Measurements from ENCODE around the gene USHBP1. TPM values are rescaled to one million over a fixed set of nuclear protein-coding genes. Genes with fewer than 3 reads are reported as not detected.

The USHBP1 gene
- total and polyA plus RNA-seq, 2 of the 13 experiments (the other 11 are each of a cell fraction or from before 2014, with no cell fraction given) = 0.15 to 1.5 TPM

DNA sequence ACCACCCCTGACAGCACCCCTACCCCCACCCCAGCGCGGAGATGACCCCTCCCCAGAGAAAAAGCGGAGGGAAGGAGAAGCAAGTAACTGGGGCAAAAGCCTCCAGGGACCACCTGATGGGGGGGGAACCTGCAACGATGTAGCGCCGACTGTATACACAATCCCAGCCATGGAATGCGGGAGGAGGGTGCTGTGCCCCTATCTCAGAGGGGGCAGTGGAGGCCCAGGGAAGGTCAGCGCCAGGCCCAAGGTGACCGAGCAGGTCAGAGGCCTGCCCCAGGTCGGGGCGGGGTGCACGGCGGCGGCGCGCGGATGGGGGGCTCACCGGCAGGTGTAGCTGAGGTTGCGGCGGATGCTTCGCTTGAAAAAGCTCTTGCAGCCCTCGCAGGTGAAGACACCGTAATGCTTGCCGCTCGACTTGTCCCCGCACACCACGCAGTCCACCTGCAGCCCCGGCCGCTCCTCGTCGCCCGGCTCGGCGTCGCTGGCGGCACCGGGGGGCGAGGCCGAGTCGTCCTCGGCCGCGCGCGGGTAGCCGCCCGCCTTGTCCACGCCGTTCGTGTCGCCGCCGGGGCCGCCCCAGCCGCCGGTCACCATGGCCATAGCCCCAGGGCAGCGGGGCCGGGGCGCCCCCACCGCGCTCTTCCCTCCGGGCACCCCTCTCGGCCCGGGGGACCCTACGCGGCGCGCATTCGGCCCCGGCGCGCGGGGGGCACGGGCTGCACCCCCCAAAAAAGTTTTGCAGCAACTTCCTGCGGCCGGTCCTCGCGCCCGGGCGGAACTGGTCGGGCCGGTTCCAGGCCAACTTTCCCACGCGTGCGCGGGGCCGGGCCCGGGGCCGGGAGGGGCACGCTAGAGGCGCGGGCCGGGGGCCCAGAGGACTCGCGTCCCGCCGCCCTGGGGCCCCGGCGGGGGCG, 19.7 kb downstream of the USHBP1 start:
- Histone ChIP-seq H3K4me1 (ENCODE audit: insufficient read depth, low read length) (peaks cover 73% of the 10 kb centered on the region), H3K4me2 (ENCODE audit: low read depth, low read length) (peak overlapping the region; percentile 99), H3K36me3 (replicated peaks in 1 of 2; ENCODE audit: control insufficient read depth in 1 of 2, insufficient read depth in 2 of 2, low read length in 2 of 2) (no peaks in the 10 kb centered on the region), H3K9me3 (ENCODE audit: low read length) (no peaks in the 10 kb centered on the region), H3K79me2 (ENCODE audit: insufficient read depth, low read length) (peaks cover 44% of the 10 kb centered on the region), H3K27me3 (ENCODE audit: control insufficient read depth in 1 of 2, insufficient read depth in 2 of 2, low read length in 2 of 2) (no peaks in the 10 kb centered on the region), H2AFZ (ENCODE audit: low read length) (no peak overlapping the region), H3K27ac (ENCODE audit: extremely low read length, insufficient read depth, low read length) (peak overlapping the region; percentile 95), H3K4me3 (replicated peaks in 1 of 3; ENCODE audit: insufficient read depth in 1 of 3, low read depth in 2 of 3, low read length in 3 of 3) (peak overlapping the region; percentile 87 to 92 (median 89)), H4K20me1 (ENCODE audit: insufficient read depth, low read length) (peaks cover 23% of the 10 kb centered on the region; the same call in 1 of the 2 replicates), H3K9ac (ENCODE audit: insufficient read depth, low read depth, low read length) (peak overlapping the region; percentile 90)
- ATAC-seq (no peak), FAIRE-seq (no peak), DNase-seq (ENCODE audit: low spot score) (no peak)
- intact Hi-C loops (cut with micrococcal nuclease; ENCODE audit: unreplicated experiment) (no loop called here), in situ Hi-C loops (cut with HindIII; ENCODE audit: extremely low pct_ligation_motif_present, low pct_unique_long_range_greater_than_20kb) (no loop called here)
- BruUV-seq (replicated peaks) = no TSS peak
- ChIA-PET POLR2A (interaction anchor here (0.8 to 9.0 kb wide), 13 partner anchors 10 to 160 kb away, joined by 3 to 178 read pairs (median 5); partner anchors contain the start of genes BABAM1, BST2, MRPL34 and OCEL1), CTCF (ENCODE audit: low intra/inter-chr PET ratio, low total read pairs) (no interaction called here)
- 0% methylated on average over 1 of the region's 100 CpGs for WGBS (ENCODE audit: low lambda C conversion rate)
- TF ChIP-seq TRIM22 (IDR thresholded peaks at IDR 0.05) = no peak
- no peak for TF ChIP-seq U2AF2 (IDR thresholded peaks at IDR 0.05; ENCODE audit: low read depth, low read length)
- 0 out of 2 replicates have a peak, but pooled peaks have one; percentile 43 for TF ChIP-seq ZNF530 (CRISPR knock-in tag; IDR thresholded peaks at IDR 0.05; ENCODE audit: low read depth)
- peak; percentile 87 for TF ChIP-seq ZMYM2 (CRISPR knock-in tag; IDR thresholded peaks at IDR 0.05)
- no peak for TF ChIP-seq NPAS2 (CRISPR knock-in tag; IDR thresholded peaks at IDR 0.05; ENCODE audit: borderline replicate concordance)
- no peak for TF ChIP-seq TEAD2 (CRISPR knock-in tag; IDR thresholded peaks at IDR 0.05)
- TF ChIP-seq, protein P1, sequence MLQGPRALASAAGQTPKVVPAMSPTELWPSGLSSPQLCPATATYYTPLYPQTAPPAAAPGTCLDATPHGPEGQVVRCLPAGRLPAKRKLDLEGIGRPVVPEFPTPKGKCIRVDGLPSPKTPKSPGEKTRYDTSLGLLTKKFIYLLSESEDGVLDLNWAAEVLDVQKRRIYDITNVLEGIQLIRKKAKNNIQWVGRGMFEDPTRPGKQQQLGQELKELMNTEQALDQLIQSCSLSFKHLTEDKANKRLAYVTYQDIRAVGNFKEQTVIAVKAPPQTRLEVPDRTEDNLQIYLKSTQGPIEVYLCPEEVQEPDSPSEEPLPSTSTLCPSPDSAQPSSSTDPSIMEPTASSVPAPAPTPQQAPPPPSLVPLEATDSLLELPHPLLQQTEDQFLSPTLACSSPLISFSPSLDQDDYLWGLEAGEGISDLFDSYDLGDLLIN (CRISPR knock-in tag; IDR thresholded peaks at IDR 0.05; ENCODE audit: borderline replicate concordance) = no peak
- TF ChIP-seq ATF7 (IDR thresholded peaks at IDR 0.05) = no peak
- TF ChIP-seq ATF7 (CRISPR knock-in tag; IDR thresholded peaks at IDR 0.05) = peak; percentile 49; the same call in 1 of the 2 replicates
- peak; percentile 20; the same call in 1 of the 2 replicates for TF ChIP-seq DPF2 (CRISPR knock-in tag; IDR thresholded peaks at IDR 0.05; ENCODE audit: borderline replicate concordance, low read depth)
- TF ChIP-seq ZBTB7A (CRISPR knock-in tag; IDR thresholded peaks at IDR 0.05) = peak; percentile 58; the same call in 1 of the 2 replicates
- TF ChIP-seq CBX2 (IDR thresholded peaks at IDR 0.05; ENCODE audit: low read depth, low read length) = no peak
- no peak for TF ChIP-seq CBX2 (CRISPR knock-in tag; IDR thresholded peaks at IDR 0.05; ENCODE audit: low read depth)
- TF ChIP-seq ZNF616 (CRISPR knock-in tag; IDR thresholded peaks at IDR 0.05; ENCODE audit: low read depth) = 0 out of 2 replicates have a peak, but pooled peaks have one; percentile 6
- TF ChIP-seq HBP1 (CRISPR knock-in tag; IDR thresholded peaks at IDR 0.05; ENCODE audit: low read depth) = no peak
- 0 out of 2 replicates have a peak, but pooled peaks have one; percentile 4 for TF ChIP-seq MTA1 (CRISPR knock-in tag; IDR thresholded peaks at IDR 0.05; ENCODE audit: borderline replicate concordance)
- no peak for TF ChIP-seq HNRNPK (IDR thresholded peaks at IDR 0.05; ENCODE audit: low read depth, low read length, poor library complexity, severe bottlenecking)
- no peak for TF ChIP-seq HOXD1 (CRISPR knock-in tag; IDR thresholded peaks at IDR 0.05)
- TF ChIP-seq, protein P2, sequence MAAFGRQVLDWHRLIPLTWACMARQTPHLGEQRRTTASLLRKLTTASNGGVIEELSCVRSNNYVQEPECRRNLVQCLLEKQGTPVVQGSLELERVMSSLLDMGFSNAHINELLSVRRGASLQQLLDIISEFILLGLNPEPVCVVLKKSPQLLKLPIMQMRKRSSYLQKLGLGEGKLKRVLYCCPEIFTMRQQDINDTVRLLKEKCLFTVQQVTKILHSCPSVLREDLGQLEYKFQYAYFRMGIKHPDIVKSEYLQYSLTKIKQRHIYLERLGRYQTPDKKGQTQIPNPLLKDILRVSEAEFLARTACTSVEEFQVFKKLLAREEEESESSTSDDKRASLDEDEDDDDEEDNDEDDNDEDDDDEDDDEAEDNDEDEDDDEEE (CRISPR knock-in tag; IDR thresholded peaks at IDR 0.05) = 0 out of 2 replicates have a peak, but pooled peaks have one; percentile 22
- no peak for TF ChIP-seq POLR2A (IDR thresholded peaks at IDR 0.05; ENCODE audit: insufficient read depth in 1 of 2, low read depth in 2 of 2, low read length in 2 of 2)

All from HepG2 (cell line).